ENCODE measurements around the gene ODR4.
A peak's percentile ranks its signal among the peaks of the same experiment; 100 is the strongest.
"Not testable (repeated sequence)": the region's sequence is repeated elsewhere in the genome, so short reads cannot be mapped to it uniquely, and the experiment has no call there.

ODR4 gene

DNA sequence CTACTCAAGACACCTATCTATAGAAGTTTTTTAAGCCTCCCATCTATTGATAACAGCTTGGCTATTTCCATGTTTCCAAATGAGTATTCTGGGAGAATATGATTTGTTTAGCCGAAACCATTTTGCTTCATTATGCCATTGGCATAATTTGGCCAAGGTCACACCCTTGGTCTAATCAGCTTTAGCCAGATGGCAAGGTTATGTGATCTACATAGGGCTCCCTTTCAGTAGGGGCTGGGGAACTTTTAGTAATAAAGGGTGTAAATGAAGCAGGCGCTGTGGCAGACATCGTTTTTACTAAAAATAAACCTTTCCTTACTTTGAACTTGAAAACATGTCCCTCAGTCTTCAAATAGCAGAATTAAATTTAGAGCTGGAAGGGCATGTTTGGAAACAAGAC is 88.3 kb downstream of the ODR4 start:
- Histone ChIP-seq H3K79me1 (ENCODE audit: low read length) (no peaks in the 10 kb centered on the region), H3K36me3 (ENCODE audit: control insufficient read depth in 1 of 2, insufficient read depth in 2 of 2, low read length in 2 of 2) (no peaks in the 10 kb centered on the region), H3K23ac (ENCODE audit: low read length) (no peak overlapping the region), H3K18ac (ENCODE audit: low read length) (no peak overlapping the region), H3K9ac (ENCODE audit: low read length) (no peak overlapping the region), H3K27ac (ENCODE audit: low read depth, low read length) (no peak overlapping the region), H2BK120ac (ENCODE audit: insufficient read depth, low read length, poor library complexity) (no peak overlapping the region), H3K9me3 (ENCODE audit: insufficient read depth, low read depth, low read length) (no peaks in the 10 kb centered on the region), H4K91ac (ENCODE audit: low read depth, low read length) (no peak overlapping the region), H3K4me1 (ENCODE audit: control insufficient read depth in 1 of 2, insufficient read depth in 2 of 2, low read length in 2 of 2) (no peaks in the 10 kb centered on the region), H3K4me3 (ENCODE audit: low read depth, low read length) (no peak overlapping the region), H3K4ac (ENCODE audit: low read depth, low read length) (no peak overlapping the region), H2BK5ac (ENCODE audit: low read depth, low read length, poor library complexity) (no peak overlapping the region), H3K14ac (ENCODE audit: low read length) (no peak overlapping the region), H3K27me3 (ENCODE audit: insufficient read depth, low read length) (no peaks in the 10 kb centered on the region), H2AK5ac (ENCODE audit: low read length) (no peak overlapping the region), H3K4me2 (ENCODE audit: low read length) (no peak overlapping the region), H3K79me2 (ENCODE audit: control insufficient read depth, insufficient read depth, low read length, poor library complexity) (no peaks in the 10 kb centered on the region), H2BK12ac (ENCODE audit: low read length) (no peak overlapping the region), H4K12ac (ENCODE audit: low read depth, low read length) (no peak overlapping the region), H4K8ac (ENCODE audit: low read depth, low read length) (no peak overlapping the region), H2AFZ (ENCODE audit: insufficient read depth, low read length, poor library complexity) (no peak overlapping the region)
- whole genome bisulfite sequencing (ENCODE audit: extremely low coverage, insufficient coverage, insufficient read length), result no CpG with 5 or more reads among the region's 3 CpGs
- no peak for DNase-seq

DNA sequence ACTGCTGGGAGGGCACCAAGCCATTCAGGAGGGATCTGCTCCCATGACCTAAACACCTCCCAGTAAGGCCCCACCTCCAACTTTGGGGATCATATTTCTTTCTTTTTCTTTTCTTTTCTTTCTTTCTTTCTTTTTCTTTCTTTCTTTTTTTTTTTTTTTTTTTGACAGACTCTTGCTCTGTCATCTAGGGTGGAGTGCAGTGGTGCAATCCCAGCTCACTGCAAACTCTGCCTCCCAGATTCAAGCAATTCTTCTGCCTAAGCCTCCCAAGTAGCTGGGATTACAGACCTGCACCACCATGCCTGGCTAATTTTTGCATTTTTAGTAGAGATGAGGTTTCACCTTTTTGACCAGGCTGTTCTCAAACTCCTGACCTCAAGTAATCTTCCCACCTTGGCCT is 89.9 kb downstream of the ODR4 start:
- not testable (repeated sequence) for DNase-seq; H3K79me1 ChIP-seq (ENCODE audit: low read length); H3K4ac ChIP-seq (ENCODE audit: low read depth, low read length); H2BK120ac ChIP-seq (ENCODE audit: insufficient read depth, low read length, poor library complexity); H3K9me3 ChIP-seq (ENCODE audit: insufficient read depth, low read depth, low read length); H3K18ac ChIP-seq (ENCODE audit: low read length); H3K4me3 ChIP-seq (ENCODE audit: low read depth, low read length); H3K9ac ChIP-seq (ENCODE audit: low read length); H3K14ac ChIP-seq (ENCODE audit: low read length); H3K4me2 ChIP-seq (ENCODE audit: low read length); H3K4me1 ChIP-seq (ENCODE audit: control insufficient read depth in 1 of 2, insufficient read depth in 2 of 2, low read length in 2 of 2); H2BK12ac ChIP-seq (ENCODE audit: low read length); H2AFZ ChIP-seq (ENCODE audit: insufficient read depth, low read length, poor library complexity); H3K27me3 ChIP-seq (ENCODE audit: insufficient read depth, low read length); H3K79me2 ChIP-seq (ENCODE audit: control insufficient read depth, insufficient read depth, low read length, poor library complexity); H4K12ac ChIP-seq (ENCODE audit: low read depth, low read length); H3K36me3 ChIP-seq (ENCODE audit: control insufficient read depth in 1 of 2, insufficient read depth in 2 of 2, low read length in 2 of 2); H3K27ac ChIP-seq (ENCODE audit: low read depth, low read length); H2AK5ac ChIP-seq (ENCODE audit: low read length); H3K23ac ChIP-seq (ENCODE audit: low read length); H2BK5ac ChIP-seq (ENCODE audit: low read depth, low read length, poor library complexity); H4K8ac ChIP-seq (ENCODE audit: low read depth, low read length); H4K91ac ChIP-seq (ENCODE audit: low read depth, low read length)

DNA sequence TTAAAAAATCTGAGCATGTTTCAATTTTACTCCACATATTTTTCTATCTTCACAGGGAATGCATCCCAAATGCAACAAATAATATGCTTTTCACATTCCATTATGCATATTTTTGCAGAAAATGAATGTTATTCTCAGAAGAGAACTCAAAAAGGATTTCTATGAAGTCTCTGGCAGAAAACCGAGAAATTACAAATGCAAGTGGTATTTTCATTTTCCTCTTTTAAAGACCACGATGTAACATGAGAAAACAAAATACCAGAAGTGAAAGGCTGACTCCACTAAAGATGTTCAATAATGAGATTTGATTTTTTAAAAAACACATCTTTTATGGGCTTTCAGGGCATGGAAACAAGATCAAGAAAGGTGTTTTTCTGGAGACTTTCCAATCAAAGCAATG is 90.3 kb downstream of the ODR4 start:
- no peak overlapping the region for H3K18ac ChIP-seq (ENCODE audit: low read length)
- H3K4ac ChIP-seq (ENCODE audit: low read depth, low read length), result no peak overlapping the region
- H3K4me2 ChIP-seq (ENCODE audit: low read length), result no peak overlapping the region
- no peak overlapping the region for H2BK12ac ChIP-seq (ENCODE audit: low read length)
- no peak overlapping the region for H3K9ac ChIP-seq (ENCODE audit: low read length)
- H2AK5ac ChIP-seq (ENCODE audit: low read length), result no peak overlapping the region
- no peaks in the 10 kb centered on the region for H3K27me3 ChIP-seq (ENCODE audit: insufficient read depth, low read length)
- no peak overlapping the region for H3K4me3 ChIP-seq (ENCODE audit: low read depth, low read length)
- H4K12ac ChIP-seq (ENCODE audit: low read depth, low read length), result no peak overlapping the region
- no peaks in the 10 kb centered on the region for H3K9me3 ChIP-seq (ENCODE audit: insufficient read depth, low read depth, low read length)
- WGBS (ENCODE audit: extremely low coverage, insufficient coverage, insufficient read length), result no CpG with 5 or more reads among the region's 2 CpGs
- no peak overlapping the region for H2BK120ac ChIP-seq (ENCODE audit: insufficient read depth, low read length, poor library complexity)
- no peak overlapping the region for H2AFZ ChIP-seq (ENCODE audit: insufficient read depth, low read length, poor library complexity)
- no peaks in the 10 kb centered on the region for H3K79me2 ChIP-seq (ENCODE audit: control insufficient read depth, insufficient read depth, low read length, poor library complexity)
- no peaks in the 10 kb centered on the region for H3K4me1 ChIP-seq (ENCODE audit: control insufficient read depth in 1 of 2, insufficient read depth in 2 of 2, low read length in 2 of 2)
- no peak overlapping the region for H2BK5ac ChIP-seq (ENCODE audit: low read depth, low read length, poor library complexity)
- DNase-seq, result peak in 1 of 2 donors; percentile 49
- no peak overlapping the region for H3K14ac ChIP-seq (ENCODE audit: low read length)
- H3K79me1 ChIP-seq (ENCODE audit: low read length), result no peaks in the 10 kb centered on the region
- H3K27ac ChIP-seq (ENCODE audit: low read depth, low read length), result no peak overlapping the region
- H4K91ac ChIP-seq (ENCODE audit: low read depth, low read length), result no peak overlapping the region
- H4K8ac ChIP-seq (ENCODE audit: low read depth, low read length), result no peak overlapping the region
- H3K36me3 ChIP-seq (ENCODE audit: control insufficient read depth in 1 of 2, insufficient read depth in 2 of 2, low read length in 2 of 2), result no peaks in the 10 kb centered on the region
- no peak overlapping the region for H3K23ac ChIP-seq (ENCODE audit: low read length)
